Type B pancreatic cell (in vitro differentiated cells): ENCODE measurements around the gene SLC31A1. TPM values are rescaled to one million over a fixed set of nuclear protein-coding genes. Genes with fewer than 3 reads are reported as not detected.

ENCODE experiments used
- DNase-seq: peaks from one replicate; pipeline ENCODE4 v3.0.0; 2021; ENCODE audit warnings: mixed read lengths; ENCODE audit not compliant: unreplicated experiment; ENCODE audit errors: extremely low spot score
- H3K27ac Mint-ChIP-seq: 2 replicates; pipeline ENCODE4 v1.8.0; 2021; ENCODE audit warnings: mild to moderate bottlenecking, mixed read lengths
- H3K27me3 Mint-ChIP-seq: 2 replicates; pipeline ENCODE4 v1.8.0; 2021; ENCODE audit warnings: mixed read lengths
- H3K36me3 Mint-ChIP-seq: 2 replicates; pipeline ENCODE4 v1.8.0; 2021; ENCODE audit warnings: mixed read lengths
- H3K4me1 Mint-ChIP-seq: one replicate; pipeline ENCODE4 v1.8.0; 2021; ENCODE audit warnings: mixed read lengths; ENCODE audit not compliant: unreplicated experiment
- H3K4me3 Mint-ChIP-seq: 2 replicates; pipeline ENCODE4 v1.8.0; 2021; ENCODE audit warnings: mild to moderate bottlenecking, mixed read lengths
- H3K9me3 Mint-ChIP-seq: 2 replicates; pipeline ENCODE4 v1.8.0; 2021; ENCODE audit warnings: mixed read lengths
- total RNA-seq: library from RNA; stranded (reverse); gene quantifications from 2 replicates; pipeline ENCODE4 v1.2.1, GENCODE V29; 2021; ENCODE audit warnings: low replicate concordance
- TF ChIP-seq, protein P1 (sequence below): fragments of 200-600 bp; sonication (generic); conservative IDR thresholded peaks from 2 replicates; pipeline ENCODE4 v1.5.0; 2021; ENCODE audit warnings: antibody characterized with exemption, mild to moderate bottlenecking

Gene SLC31A1
- total RNA-seq, 1 donor from 2014 or later, result 31.7 TPM

DNA sequence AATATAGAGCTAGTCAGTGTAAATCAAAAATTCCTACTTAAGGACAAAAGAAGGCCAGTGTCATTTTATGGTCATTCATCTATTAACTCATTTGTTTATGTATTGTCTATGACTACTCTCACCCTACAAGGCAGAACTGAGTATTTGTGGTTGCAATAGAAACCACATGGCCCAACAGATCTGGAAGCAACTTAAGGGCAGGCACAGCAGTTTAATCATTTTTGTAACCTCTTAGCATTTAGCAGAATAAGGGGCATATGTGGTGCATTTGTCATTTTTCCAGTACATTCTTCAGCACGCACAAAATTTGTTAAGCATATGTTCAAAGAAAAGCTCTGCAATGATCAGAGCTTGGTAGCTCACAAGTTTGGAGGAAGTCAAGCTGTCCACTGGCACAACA lies 1.4 kb upstream of the SLC31A1 start:
- Mint-ChIP-seq H3K9me3 (no peaks in the 10 kb centered on the region), H3K4me1 (peaks cover 34% of the 10 kb centered on the region), H3K27ac (peak overlapping the region; percentile 6), H3K27me3 (no peaks in the 10 kb centered on the region), H3K4me3 (peak overlapping the region; percentile 98), H3K36me3 (peaks cover 5% of the 10 kb centered on the region)
- TF ChIP-seq, protein P1, sequence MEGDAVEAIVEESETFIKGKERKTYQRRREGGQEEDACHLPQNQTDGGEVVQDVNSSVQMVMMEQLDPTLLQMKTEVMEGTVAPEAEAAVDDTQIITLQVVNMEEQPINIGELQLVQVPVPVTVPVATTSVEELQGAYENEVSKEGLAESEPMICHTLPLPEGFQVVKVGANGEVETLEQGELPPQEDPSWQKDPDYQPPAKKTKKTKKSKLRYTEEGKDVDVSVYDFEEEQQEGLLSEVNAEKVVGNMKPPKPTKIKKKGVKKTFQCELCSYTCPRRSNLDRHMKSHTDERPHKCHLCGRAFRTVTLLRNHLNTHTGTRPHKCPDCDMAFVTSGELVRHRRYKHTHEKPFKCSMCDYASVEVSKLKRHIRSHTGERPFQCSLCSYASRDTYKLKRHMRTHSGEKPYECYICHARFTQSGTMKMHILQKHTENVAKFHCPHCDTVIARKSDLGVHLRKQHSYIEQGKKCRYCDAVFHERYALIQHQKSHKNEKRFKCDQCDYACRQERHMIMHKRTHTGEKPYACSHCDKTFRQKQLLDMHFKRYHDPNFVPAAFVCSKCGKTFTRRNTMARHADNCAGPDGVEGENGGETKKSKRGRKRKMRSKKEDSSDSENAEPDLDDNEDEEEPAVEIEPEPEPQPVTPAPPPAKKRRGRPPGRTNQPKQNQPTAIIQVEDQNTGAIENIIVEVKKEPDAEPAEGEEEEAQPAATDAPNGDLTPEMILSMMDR, result no peak
- no peak for DNase-seq

GRCh38 chr9:113220467-113221002 lies 809 bp upstream of the SLC31A1 start:
- H3K4me1 Mint-ChIP-seq, result peaks cover 34% of the 10 kb centered on the region
- TF ChIP-seq, protein P1, result no peak
- H3K27ac Mint-ChIP-seq, result peak overlapping the region; percentile 96
- H3K9me3 Mint-ChIP-seq, result no peaks in the 10 kb centered on the region
- no peak for DNase-seq
- H3K27me3 Mint-ChIP-seq, result no peaks in the 10 kb centered on the region
- H3K36me3 Mint-ChIP-seq, result peaks cover 5% of the 10 kb centered on the region
- H3K4me3 Mint-ChIP-seq, result peak overlapping the region; percentile 98

- Mint-ChIP-seq H3K27ac (peak overlapping the region; percentile 96), H3K36me3 (peaks cover 5% of the 10 kb centered on the region), H3K9me3 (no peaks in the 10 kb centered on the region), H3K27me3 (no peaks in the 10 kb centered on the region), H3K4me3 (peak overlapping the region; percentile 98), H3K4me1 (peaks cover 34% of the 10 kb centered on the region)
- TF ChIP-seq, protein P1, result no peak
- no peak for DNase-seq
Measured at GRCh38 chr9:113221800-113222481, 597 bp downstream of the SLC31A1 start.

GRCh38 chr9:113222482-113222841 lies 1.1 kb downstream of the SLC31A1 start:
- peak overlapping the region; percentile 98 for H3K4me3 Mint-ChIP-seq
- no peaks in the 10 kb centered on the region for H3K9me3 Mint-ChIP-seq
- DNase-seq, result no peak
- TF ChIP-seq, protein P1, result no peak
- H3K27ac Mint-ChIP-seq, result peak overlapping the region; percentile 96
- no peaks in the 10 kb centered on the region for H3K27me3 Mint-ChIP-seq
- peaks cover 34% of the 10 kb centered on the region for H3K4me1 Mint-ChIP-seq
- H3K36me3 Mint-ChIP-seq, result peaks cover 5% of the 10 kb centered on the region

DNA sequence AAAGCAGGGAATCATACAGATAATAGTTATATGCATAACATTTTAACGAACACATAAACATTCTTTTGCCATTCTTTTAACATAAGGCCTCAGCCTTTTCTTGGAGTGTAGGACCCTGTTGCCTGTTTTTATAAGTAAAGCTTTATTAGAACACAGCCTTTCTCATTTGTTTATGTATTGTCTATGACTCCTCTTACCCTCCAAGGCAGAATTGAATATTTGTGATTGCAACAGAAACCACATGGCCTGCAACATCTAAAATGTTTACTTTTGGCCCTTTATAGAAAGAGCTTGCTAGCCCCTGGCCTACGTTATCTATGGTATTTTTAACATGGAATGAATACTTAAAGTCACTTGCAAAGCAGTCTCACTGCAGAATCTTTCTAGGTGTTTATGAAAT lies 2.6 kb downstream of the SLC31A1 start:
- Mint-ChIP-seq H3K27me3 (no peaks in the 10 kb centered on the region), H3K4me3 (peak overlapping the region; percentile 98), H3K36me3 (peaks cover 5% of the 10 kb centered on the region), H3K9me3 (no peaks in the 10 kb centered on the region), H3K4me1 (peaks cover 41% of the 10 kb centered on the region), H3K27ac (no peak overlapping the region)
- DNase-seq, result no peak
- TF ChIP-seq, protein P1, result no peak
